ENCODE measurements around the gene MAML3. TPM values are rescaled to one million over a fixed set of nuclear protein-coding genes. Genes with fewer than 3 reads are reported as not detected.
A peak's percentile ranks its signal among the peaks of the same experiment; 100 is the strongest.

MAML3 gene
- total and polyA plus RNA-seq, 10 donors: 0.63 to 18.4 (median 12.7) TPM

- no peak for DNase-seq
Observed at GRCh38 chr4:139975830-139976272, 178.1 kb downstream of the MAML3 start.

GRCh38 chr4:139973616-139974015 lies 180.4 kb downstream of the MAML3 start:
- intact Hi-C loops (cut with DNase I; ENCODE audit: low total_unique reads): no loop called here

More at GRCh38 chr4:139975830-139976272, 178.1 kb downstream of the MAML3 start:
- WGBS, 5 donors: 0 to 3% (median 2%) methylated on average over 1 of the region's 1 CpG
- H3K4me3 ChIP-seq: no peak overlapping the region
- peaks cover 29 to 63% (median 45%) of the 10 kb centered on the region in 6 donors for H3K4me1 ChIP-seq
- no peaks in the 10 kb centered on the region for H3K27me3 ChIP-seq (replicated peaks in 1 of 7)
- H3K27ac ChIP-seq: peak overlapping the region; percentile 55 to 87 (median 78)
- intact Hi-C loops (cut with DNase I; ENCODE audit: low total_unique reads): no loop called here
- no peaks in the 10 kb centered on the region for H3K9me3 ChIP-seq
- no peaks in the 10 kb centered on the region for H3K36me3 ChIP-seq
- peak in 1 of 3 donors; percentile 41 for TF ChIP-seq POLR2AphosphoS5 (IDR thresholded peaks at IDR 0.05)
- no peak for TF ChIP-seq POLR2A (IDR thresholded peaks at IDR 0.05)
- no peak for TF ChIP-seq CTCF (IDR thresholded peaks at IDR 0.05 in 8 of 11, conservative IDR thresholded peaks at IDR 0.05 in 3 of 11)

DNA sequence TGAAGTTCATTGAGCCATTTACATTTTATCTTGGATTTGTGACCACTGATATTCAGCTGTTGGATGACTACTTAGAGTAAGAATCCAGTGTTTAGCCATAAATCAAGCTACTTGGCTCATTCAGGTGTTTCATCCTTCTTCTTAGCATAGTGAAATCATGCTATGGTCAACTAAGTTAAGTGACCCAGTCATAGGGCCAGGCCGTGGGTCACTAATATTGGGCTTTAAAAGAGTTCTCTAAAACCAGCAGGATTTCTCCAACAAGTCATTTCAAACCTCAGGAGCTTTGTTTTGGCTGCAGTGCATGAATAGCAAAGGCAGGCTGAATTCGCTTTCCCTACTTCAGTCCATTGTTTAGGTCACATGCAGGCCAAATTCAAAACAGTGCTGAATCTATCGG lies 181.0 kb downstream of the MAML3 start:
- no peak for DNase-seq
- Histone ChIP-seq H3K4me1 (peaks cover 26 to 70% (median 36%) of the 10 kb centered on the region in 6 donors), H3K27ac (peak overlapping the region in 1 of 8 donors; percentile 16), H3K27me3 (replicated peaks in 1 of 7) (no peaks in the 10 kb centered on the region), H3K36me3 (no peaks in the 10 kb centered on the region), H3K4me3 (no peak overlapping the region), H3K9me3 (no peaks in the 10 kb centered on the region)
- intact Hi-C loops (cut with DNase I; ENCODE audit: low total_unique reads): no loop called here
- 61 to 93% (median 92%) methylated on average over 3 of the region's 3 CpGs for WGBS, 5 donors
- no peak for TF ChIP-seq POLR2A (IDR thresholded peaks at IDR 0.05)
- TF ChIP-seq POLR2AphosphoS5 (IDR thresholded peaks at IDR 0.05): no peak
- TF ChIP-seq CTCF (IDR thresholded peaks at IDR 0.05 in 8 of 11, conservative IDR thresholded peaks at IDR 0.05 in 3 of 11): no peak

More at GRCh38 chr4:139973616-139974015, 180.4 kb downstream of the MAML3 start:
- Histone ChIP-seq H3K27me3 (replicated peaks in 1 of 7) (no peaks in the 10 kb centered on the region), H3K4me1 (peaks cover 30 to 71% (median 40%) of the 10 kb centered on the region in 6 donors), H3K27ac (peak overlapping the region in 2 of 8 donors; percentile 4 to 16), H3K9me3 (no peaks in the 10 kb centered on the region), H3K4me3 (no peak overlapping the region), H3K36me3 (no peaks in the 10 kb centered on the region)
- no peak for DNase-seq
- TF ChIP-seq POLR2AphosphoS5 (IDR thresholded peaks at IDR 0.05) (no peak), POLR2A (IDR thresholded peaks at IDR 0.05) (no peak), CTCF (IDR thresholded peaks at IDR 0.05 in 8 of 11, conservative IDR thresholded peaks at IDR 0.05 in 3 of 11) (no peak)

GRCh38 chr4:139972305-139972704 lies 181.7 kb downstream of the MAML3 start:
- peaks cover 19 to 69% (median 30%) of the 10 kb centered on the region in 6 donors for H3K4me1 ChIP-seq
- intact Hi-C loops (cut with DNase I; ENCODE audit: low total_unique reads): no loop called here
- H3K27ac ChIP-seq: no peak overlapping the region

More at GRCh38 chr4:139972305-139972704, 181.7 kb downstream of the MAML3 start:
- H3K4me3 ChIP-seq: no peak overlapping the region
- TF ChIP-seq POLR2A (IDR thresholded peaks at IDR 0.05) (no peak), CTCF (IDR thresholded peaks at IDR 0.05 in 8 of 11, conservative IDR thresholded peaks at IDR 0.05 in 3 of 11) (no peak), POLR2AphosphoS5 (IDR thresholded peaks at IDR 0.05) (no peak)
- no peaks in the 10 kb centered on the region for H3K36me3 ChIP-seq
- H3K9me3 ChIP-seq: no peaks in the 10 kb centered on the region
- DNase-seq: no peak
- H3K27me3 ChIP-seq (replicated peaks in 1 of 7): no peaks in the 10 kb centered on the region

All from spleen (tissue), 11 donors.